Calu3 (cell line): ENCODE results near the gene GUCY2D. TPM values are rescaled to one million over a fixed set of nuclear protein-coding genes. Genes with fewer than 3 reads are reported as not detected.

Experiments
- BruUV-seq: library from RNA; stranded (reverse); fragments of 400-500 nt; replicated peaks from 2 replicates; lab custom pipeline; 2021; lab: Mats Ljungman, UMichigan
- CTCF ChIA-PET: fragments of 300-600 bp; sonication (Branson Sonifier 250); formaldehyde crosslinking; loops from one replicate; lab custom pipeline; 2022; ENCODE audit warnings: antibody characterized with exemption; lab: Charles Lee
- DNase-seq: peaks from one replicate; pipeline ENCODE4 v3.0.0; 2022
- H3K27ac Mint-ChIP-seq: one replicate; pipeline ENCODE4 v1.8.0; 2022; ENCODE audit warnings: mixed read lengths; ENCODE audit not compliant: unreplicated experiment
- H3K27me3 Mint-ChIP-seq: one replicate; pipeline ENCODE4 v1.8.0; 2022; ENCODE audit warnings: mixed read lengths; ENCODE audit not compliant: unreplicated experiment
- H3K36me3 Mint-ChIP-seq: one replicate; pipeline ENCODE4 v1.8.0; 2022; ENCODE audit warnings: mild to moderate bottlenecking, moderate library complexity, mixed read lengths; ENCODE audit not compliant: insufficient read depth, unreplicated experiment
- H3K4me1 Mint-ChIP-seq: one replicate; pipeline ENCODE4 v1.8.0; 2022; ENCODE audit warnings: mild to moderate bottlenecking, low read depth, mixed read lengths; ENCODE audit not compliant: unreplicated experiment
- H3K4me3 Mint-ChIP-seq: one replicate; pipeline ENCODE4 v1.8.0; 2022; ENCODE audit warnings: mild to moderate bottlenecking, low read depth, moderate library complexity, mixed read lengths; ENCODE audit not compliant: unreplicated experiment
- H3K9me3 Mint-ChIP-seq: one replicate; pipeline ENCODE4 v1.8.0; 2022; ENCODE audit warnings: low read depth, mixed read lengths; ENCODE audit not compliant: unreplicated experiment
- intact Hi-C: fragments of 100-400 bp; cut with micrococcal nuclease; formaldehyde crosslinking; loops from one replicate; pipeline ENCODE4 v1.10.0; 2022; ENCODE audit not compliant: unreplicated experiment
- total RNA-seq: library from RNA; stranded (reverse); gene quantifications from 2 replicates; pipeline ENCODE4 v1.2.3, GENCODE V29; 2022
- TF ChIP-seq, protein P1 (sequence below): fragments of 200-600 bp; IDR thresholded peaks from one replicate; pipeline ENCODE4 v1.8.0; 2022; ENCODE audit warnings: antibody characterized with exemption; ENCODE audit not compliant: unreplicated experiment

Gene GUCY2D
- total RNA-seq, 1 experiment from 2014 or later = not detected

DNA sequence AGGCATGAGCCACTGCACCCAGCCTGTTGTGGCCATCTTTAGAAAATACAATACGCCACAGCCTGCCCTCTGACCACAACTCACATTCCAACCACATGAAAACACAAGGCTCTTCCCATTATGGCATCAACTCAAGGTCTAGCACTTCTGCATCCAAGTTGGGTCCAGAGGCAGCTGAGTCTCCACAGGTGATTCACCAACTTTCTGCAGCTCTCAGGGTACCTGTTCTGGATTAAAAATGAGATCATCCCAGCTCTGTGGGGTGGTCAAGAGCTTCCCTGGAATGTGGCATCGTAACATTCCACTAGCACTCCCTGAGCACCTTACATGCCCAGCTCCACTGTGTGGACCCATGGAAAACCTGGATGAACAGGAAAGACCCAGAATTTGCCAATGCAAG lies 9.9 kb upstream of the GUCY2D start:
- DNase-seq = no peak
- BruUV-seq = no TSS peak
- H3K27ac Mint-ChIP-seq = no peak overlapping the region
- no peak overlapping the region for H3K4me3 Mint-ChIP-seq
- CTCF ChIA-PET = no interaction called here
- no peaks in the 10 kb centered on the region for H3K9me3 Mint-ChIP-seq
- H3K36me3 Mint-ChIP-seq = peaks cover 2% of the 10 kb centered on the region
- peaks cover 9% of the 10 kb centered on the region for H3K27me3 Mint-ChIP-seq
- intact Hi-C loops = no loop called here
- H3K4me1 Mint-ChIP-seq = no peaks in the 10 kb centered on the region
- TF ChIP-seq, protein P1, sequence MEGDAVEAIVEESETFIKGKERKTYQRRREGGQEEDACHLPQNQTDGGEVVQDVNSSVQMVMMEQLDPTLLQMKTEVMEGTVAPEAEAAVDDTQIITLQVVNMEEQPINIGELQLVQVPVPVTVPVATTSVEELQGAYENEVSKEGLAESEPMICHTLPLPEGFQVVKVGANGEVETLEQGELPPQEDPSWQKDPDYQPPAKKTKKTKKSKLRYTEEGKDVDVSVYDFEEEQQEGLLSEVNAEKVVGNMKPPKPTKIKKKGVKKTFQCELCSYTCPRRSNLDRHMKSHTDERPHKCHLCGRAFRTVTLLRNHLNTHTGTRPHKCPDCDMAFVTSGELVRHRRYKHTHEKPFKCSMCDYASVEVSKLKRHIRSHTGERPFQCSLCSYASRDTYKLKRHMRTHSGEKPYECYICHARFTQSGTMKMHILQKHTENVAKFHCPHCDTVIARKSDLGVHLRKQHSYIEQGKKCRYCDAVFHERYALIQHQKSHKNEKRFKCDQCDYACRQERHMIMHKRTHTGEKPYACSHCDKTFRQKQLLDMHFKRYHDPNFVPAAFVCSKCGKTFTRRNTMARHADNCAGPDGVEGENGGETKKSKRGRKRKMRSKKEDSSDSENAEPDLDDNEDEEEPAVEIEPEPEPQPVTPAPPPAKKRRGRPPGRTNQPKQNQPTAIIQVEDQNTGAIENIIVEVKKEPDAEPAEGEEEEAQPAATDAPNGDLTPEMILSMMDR = no peak

DNA sequence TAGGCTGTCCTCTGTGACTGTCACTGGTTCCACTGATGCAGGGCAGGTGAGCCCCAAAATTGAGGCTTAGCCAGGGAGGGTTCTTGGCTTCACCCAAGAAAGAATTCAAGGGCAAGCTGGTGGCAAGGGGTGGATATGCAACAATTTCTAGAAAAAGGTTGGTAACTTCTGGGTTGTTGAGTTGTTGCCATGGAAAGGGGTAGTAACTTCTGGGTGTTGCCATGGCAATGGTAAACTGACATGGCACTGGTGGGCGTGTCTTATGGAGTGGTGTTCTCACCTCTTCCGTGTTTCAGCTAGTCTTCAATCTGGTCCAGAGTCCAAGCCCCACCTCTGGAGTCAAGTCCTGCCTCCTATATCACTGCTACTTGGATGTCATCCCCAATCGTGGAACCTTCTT lies 9.5 kb upstream of the GUCY2D start:
- DNase-seq = peak; percentile 19
- no peak overlapping the region for H3K27ac Mint-ChIP-seq
- CTCF ChIA-PET = no interaction called here
- intact Hi-C loops = no loop called here
- no TSS peak for BruUV-seq
- H3K27me3 Mint-ChIP-seq = peaks cover 5% of the 10 kb centered on the region
- no peaks in the 10 kb centered on the region for H3K9me3 Mint-ChIP-seq
- TF ChIP-seq, protein P1 = no peak
- no peaks in the 10 kb centered on the region for H3K4me1 Mint-ChIP-seq
- H3K4me3 Mint-ChIP-seq = no peak overlapping the region
- H3K36me3 Mint-ChIP-seq = no peaks in the 10 kb centered on the region

GRCh38 chr17:7993972-7994589 lies 8.3 kb upstream of the GUCY2D start:
- Mint-ChIP-seq H3K4me1 (no peaks in the 10 kb centered on the region), H3K4me3 (no peak overlapping the region), H3K27ac (no peak overlapping the region), H3K36me3 (no peaks in the 10 kb centered on the region), H3K9me3 (no peaks in the 10 kb centered on the region), H3K27me3 (no peaks in the 10 kb centered on the region)
- no peak for DNase-seq
- TF ChIP-seq, protein P1 = no peak
- intact Hi-C loops = no loop called here
- BruUV-seq = no TSS peak
- CTCF ChIA-PET = no interaction called here

DNA sequence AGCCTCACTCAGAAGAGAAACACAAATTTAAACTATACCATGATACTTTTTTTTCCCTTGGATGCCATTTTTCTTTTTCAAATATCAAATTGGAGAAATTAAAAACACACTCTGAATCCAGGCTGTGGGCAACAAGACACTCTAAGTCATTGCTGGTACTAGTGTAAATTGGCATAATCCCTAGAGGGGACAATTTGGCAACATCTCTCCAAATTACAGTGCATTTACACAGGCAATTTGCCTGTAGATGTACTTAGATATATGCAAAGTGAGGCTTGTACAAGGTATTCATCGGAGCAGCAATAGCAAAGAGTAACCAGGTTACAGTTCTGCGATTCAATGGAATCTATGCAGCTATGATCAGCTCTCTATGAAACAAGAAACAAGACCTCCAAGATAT lies 6.7 kb upstream of the GUCY2D start:
- H3K27ac Mint-ChIP-seq = no peak overlapping the region
- H3K36me3 Mint-ChIP-seq = no peaks in the 10 kb centered on the region
- BruUV-seq = no TSS peak
- no peaks in the 10 kb centered on the region for H3K4me1 Mint-ChIP-seq
- intact Hi-C loops = loop anchor here (5.0 kb wide), 1 partner anchor 253 kb away; no protein-coding TSS in a partner anchor
- no peak for DNase-seq
- peaks cover 4% of the 10 kb centered on the region for H3K27me3 Mint-ChIP-seq
- no peaks in the 10 kb centered on the region for H3K9me3 Mint-ChIP-seq
- CTCF ChIA-PET = no interaction called here
- no peak overlapping the region for H3K4me3 Mint-ChIP-seq
- TF ChIP-seq, protein P1 = no peak
